ENCODE results near the gene RHOBTB1.
"Not testable (repeated sequence)": the region's sequence is repeated elsewhere in the genome, so short reads cannot be mapped to it uniquely, and the experiment has no call there.

The RHOBTB1 gene

GRCh38 chr10:60853637-60854036, 90.3 kb downstream of the RHOBTB1 start:
- no peak for DNase-seq

DNA sequence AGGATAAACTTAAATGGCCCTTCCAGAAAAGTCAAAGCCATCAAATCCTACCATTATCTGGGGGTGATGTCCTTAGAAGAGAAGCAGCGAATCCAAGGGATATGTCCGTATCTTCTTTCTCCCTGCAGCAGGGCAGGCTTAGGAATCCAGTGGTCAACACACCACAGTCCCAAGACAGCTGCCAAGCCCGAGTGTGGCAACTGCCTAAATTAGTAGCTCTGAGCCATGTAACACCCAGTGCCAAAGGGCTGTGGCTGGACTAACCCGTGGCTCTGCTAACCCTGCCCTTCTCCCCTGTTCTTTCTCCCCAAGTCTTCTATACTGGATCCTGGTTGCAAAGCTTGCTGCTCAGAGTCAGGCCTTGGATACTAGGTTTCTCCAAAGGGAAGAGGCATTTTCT, 90.9 kb downstream of the RHOBTB1 start:
- DNase-seq = no peak

GRCh38 chr10:60849740-60850139, 94.2 kb downstream of the RHOBTB1 start:
- no peak for DNase-seq

DNA sequence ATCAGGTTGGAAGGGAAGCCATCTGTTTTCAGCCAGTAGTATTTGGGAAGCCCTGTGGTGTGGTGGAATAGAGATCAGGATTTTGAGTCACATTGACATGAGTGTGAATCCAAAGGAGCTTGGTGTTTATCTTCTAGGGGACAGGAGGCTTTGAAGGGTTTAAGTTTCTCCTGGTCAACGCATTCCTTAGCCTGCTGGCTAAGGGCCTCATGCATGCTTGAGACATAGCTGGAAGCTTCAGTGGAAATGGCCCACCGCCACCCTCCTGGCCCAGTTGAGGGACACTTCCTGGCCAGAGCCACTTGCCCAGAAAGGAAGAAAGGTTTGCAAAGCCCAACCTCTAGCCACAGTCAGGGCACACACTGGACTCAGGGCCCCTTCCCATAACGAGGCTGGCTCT, 94.8 kb downstream of the RHOBTB1 start:
- no peak for DNase-seq

GRCh38 chr10:60848680-60849079, 95.3 kb downstream of the RHOBTB1 start:
- no peak for DNase-seq

GRCh38 chr10:60848126-60848525, 95.9 kb downstream of the RHOBTB1 start:
- no peak for DNase-seq

GRCh38 chr10:60846173-60846572, 97.8 kb downstream of the RHOBTB1 start:
- no peak for DNase-seq

DNA sequence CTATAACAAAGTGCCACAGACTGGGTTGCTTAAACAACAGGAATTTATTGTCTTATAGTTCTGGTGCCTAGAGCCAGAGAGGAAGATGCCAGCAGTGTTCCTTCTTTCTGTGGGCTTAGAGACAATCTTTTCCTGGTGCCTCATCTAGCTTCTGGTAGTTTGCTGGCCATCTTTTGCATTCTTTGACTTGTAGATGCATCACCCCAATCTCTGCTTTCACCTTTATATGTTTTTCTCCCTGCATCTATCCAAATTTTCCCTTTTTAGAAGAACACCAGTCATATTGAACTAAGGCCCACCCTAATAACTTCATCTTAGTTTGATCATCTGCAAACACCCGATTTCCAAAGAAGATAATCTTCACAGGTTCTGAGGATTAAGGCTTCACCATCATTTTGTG, 98.9 kb downstream of the RHOBTB1 start:
- DNase-seq = no peak

- no peak for DNase-seq
These were observed 101.3 kb downstream of the RHOBTB1 start for GRCh38 chr10:60842694-60843093.

DNA sequence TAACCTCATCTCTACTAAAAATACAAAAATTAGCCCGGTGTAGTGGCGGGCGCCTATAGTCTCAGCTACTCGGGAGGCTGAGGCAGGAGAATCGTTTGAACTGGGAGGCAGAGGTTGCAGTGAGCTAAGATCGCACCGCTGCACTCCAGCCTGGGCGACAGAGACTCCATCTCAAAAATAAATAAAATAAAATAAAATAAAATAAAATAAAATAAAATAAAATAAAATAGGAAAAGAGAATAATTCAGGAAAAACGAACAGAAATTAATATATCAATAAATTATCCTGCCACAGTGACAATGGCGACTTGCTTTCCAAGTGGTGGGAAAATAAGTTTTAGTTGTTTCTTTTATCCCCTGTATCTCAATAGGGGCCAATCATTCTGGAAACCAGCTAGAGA, 102.8 kb downstream of the RHOBTB1 start:
- not testable (repeated sequence) for DNase-seq

DNA sequence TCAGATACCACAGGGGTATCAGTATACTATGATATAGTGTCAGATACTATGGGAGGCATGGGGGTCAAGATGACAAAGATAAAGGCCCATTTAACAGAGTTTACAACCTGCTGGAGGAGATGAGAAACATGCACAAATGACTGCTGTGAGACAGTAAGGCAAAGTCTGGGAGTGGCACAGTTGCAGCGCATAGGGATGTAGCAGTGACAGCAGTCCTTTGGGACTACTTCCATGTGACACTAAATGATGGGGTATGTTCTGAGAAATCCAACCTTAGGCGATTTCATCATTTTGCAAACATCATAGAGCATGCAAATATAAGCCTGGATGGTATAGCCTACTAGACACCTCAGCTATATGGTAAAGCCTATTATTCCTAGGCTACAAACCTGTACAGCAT, 108.9 kb downstream of the RHOBTB1 start:
- DNase-seq = no peak

DNA sequence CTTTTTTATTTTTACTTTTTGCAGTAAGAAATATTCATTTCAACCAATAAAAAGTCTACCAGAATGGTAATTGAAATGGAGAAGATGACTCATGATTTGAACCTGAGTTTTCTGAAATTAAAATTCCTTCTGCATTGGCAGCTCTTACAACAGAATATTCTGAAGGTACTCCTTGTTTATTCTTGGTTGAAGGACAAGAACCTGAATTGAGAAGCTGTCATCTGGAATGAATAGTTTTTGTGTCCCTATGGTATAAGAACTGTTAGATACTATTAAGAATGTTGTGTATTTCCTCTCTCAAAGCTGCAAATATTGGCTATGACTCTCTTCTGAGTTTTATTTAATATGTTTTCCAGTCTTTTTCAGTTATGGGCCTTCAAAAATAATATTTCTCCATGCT, 109.6 kb downstream of the RHOBTB1 start:
- no peak for DNase-seq

DNA sequence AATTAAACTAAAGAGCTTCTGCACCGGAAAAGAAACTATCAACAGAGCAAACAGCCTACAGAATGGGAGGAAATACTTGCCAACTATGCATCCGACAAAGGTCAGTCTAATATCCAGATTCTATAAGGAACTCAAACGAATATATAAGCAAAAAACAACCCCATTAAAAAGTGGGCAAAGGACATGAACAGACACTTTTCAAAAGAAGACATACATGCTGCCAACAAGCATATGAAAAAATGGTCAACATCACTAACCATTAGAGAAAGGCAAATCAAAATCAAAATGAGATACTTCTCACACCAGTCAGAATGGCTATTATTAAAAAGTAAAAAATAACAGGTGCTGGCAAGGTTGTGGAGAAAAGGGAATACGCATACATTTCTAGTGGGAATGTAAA, 111.8 kb downstream of the RHOBTB1 start:
- DNase-seq = not testable (repeated sequence)

GRCh38 chr10:60828489-60828852, 115.5 kb downstream of the RHOBTB1 start:
- no peak for DNase-seq

DNA sequence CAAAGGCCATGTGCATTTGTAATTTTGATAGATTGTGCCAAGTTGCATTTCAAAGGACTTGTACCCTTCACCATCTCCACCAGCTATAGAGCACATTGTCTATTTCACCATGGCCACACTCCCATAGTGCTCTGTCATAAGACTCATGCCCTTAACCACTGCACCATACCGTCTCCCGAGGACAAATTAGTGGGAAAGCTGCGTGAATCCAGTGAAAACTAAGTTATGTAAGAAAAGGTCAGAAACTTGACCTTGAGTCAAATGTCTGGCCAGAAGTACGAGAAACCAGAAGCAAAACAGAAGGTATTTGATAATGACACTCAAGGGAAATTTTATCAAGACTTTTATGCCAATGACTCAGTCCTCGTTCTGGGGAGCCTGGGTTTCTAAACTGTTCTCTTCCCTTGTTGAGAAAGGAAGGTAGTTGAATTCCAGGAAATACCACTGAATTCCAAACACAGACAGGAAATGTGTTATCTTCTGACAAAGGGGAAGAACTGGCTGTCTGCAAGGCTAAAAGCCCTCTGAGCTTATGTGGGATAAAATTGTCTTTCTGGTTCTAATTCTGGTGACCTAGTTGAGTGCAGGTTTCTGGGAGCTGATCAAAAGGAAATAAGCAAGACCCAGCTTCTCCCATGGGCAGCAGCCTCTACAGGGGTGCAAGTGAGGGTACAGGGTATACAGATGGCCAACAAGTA, 116.0 kb downstream of the RHOBTB1 start:
- no peak for DNase-seq

GRCh38 chr10:60825520-60825919, 118.5 kb downstream of the RHOBTB1 start:
- DNase-seq = no peak

GRCh38 chr10:60823324-60823723, 120.7 kb downstream of the RHOBTB1 start:
- no peak for DNase-seq

- DNase-seq = no peak
These were observed 121.2 kb downstream of the RHOBTB1 start for GRCh38 chr10:60822809-60823208.

DNA sequence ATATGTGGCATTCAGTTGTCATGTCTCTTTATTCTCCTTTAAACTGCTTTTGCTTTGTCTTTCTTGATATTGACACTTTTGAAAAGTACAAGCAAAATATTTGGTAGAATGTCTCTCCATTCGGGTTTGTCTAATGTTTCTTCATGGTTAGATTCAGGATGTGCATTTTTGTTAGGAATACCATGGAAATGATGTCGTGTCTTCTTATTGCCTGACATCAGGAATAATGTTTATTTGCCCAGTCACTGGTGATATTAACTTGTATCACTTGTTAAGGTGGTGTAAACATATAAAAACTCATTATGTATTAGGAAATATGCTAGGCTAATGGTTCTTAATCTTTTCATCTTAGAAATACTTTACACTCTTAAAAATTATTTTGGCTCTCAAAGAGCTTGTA, 122.3 kb downstream of the RHOBTB1 start:
- no peak for DNase-seq

DNA sequence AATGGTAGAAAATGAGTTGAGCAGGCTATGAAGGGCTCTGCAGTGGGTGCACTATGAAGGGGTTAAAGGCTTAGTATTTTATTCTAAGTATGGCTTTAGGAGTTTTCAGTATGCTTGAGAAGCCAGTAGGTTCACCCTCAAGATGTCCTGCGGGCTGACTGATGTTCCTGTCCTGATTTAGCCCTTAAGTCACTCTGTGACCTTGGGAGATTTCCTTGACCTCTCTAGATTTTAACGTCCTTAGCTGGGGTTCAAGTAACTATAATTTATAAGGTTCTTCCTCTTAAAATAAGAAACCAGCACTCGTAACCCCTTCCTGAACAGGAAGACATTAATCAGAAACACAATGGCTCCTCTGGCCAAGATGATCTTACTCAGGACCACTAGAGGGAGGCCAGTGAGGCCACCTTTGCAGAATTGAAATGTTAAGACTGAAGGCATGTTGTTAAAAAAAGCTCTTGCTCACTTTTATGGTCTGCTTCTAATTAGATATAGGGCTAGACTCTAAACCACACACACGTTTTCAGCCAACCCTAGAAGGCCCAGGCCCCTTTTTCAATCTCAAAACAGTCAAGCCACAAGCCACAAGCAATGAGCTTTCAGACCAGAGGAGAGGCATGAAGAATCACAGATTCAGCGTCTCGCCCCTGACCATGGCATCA, 123.8 kb downstream of the RHOBTB1 start:
- DNase-seq = no peak
